Mucosa of gallbladder (tissue), 1 donor: ENCODE data around the gene SOWAHC. TPM values are rescaled to one million over a fixed set of nuclear protein-coding genes. Genes with fewer than 3 reads are reported as not detected.

ENCODE experiments used
- DNase-seq: peaks from one replicate; pipeline ENCODE4 v3.0.0-alpha.2; 2020; ENCODE audit warnings: low spot score
- total RNA-seq: library from RNA; stranded (reverse); gene quantifications from one replicate; pipeline ENCODE4 v1.2.1, GENCODE V29; 2021
- donor health status: DM: no; HTN: no; CAD: no.

Gene SOWAHC
- total RNA-seq, 1 donor from 2014 or later: 19.4 TPM

DNA sequence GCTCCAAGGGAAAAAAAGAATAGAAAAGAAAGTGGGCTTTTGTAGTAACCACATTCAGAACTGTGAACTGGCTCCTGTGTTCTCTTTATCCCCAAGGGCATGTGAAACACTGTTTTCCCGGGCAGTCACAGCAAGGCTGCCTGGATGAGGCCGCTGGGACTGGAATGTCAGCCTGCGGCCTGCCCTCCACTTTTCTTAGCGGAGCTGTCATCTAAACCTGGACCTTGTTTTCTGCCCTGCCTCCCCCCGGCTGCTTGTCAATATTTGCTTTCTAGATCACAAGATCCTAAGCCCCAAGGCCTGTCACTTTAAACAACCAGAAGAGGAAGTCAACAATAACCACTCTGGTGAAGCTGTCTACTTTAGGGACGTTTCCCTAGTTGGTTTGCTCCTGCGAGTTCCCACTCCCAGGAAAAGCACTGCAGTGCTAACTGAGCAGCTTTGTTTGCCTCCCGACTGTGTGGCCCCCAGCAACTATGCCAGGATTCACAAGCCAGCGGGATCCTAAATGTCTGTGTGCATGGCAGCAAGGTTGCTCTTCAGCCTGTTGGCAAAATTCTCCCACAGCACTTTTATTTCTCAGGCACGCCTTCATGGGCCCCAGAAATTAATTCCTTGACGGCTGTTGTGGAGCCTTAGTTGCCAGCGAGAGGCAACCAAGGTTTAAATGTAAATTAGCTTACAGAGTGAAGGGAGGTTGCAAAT lies 30.6 kb downstream of the SOWAHC start:
- DNase-seq: peak; percentile 80

DNA sequence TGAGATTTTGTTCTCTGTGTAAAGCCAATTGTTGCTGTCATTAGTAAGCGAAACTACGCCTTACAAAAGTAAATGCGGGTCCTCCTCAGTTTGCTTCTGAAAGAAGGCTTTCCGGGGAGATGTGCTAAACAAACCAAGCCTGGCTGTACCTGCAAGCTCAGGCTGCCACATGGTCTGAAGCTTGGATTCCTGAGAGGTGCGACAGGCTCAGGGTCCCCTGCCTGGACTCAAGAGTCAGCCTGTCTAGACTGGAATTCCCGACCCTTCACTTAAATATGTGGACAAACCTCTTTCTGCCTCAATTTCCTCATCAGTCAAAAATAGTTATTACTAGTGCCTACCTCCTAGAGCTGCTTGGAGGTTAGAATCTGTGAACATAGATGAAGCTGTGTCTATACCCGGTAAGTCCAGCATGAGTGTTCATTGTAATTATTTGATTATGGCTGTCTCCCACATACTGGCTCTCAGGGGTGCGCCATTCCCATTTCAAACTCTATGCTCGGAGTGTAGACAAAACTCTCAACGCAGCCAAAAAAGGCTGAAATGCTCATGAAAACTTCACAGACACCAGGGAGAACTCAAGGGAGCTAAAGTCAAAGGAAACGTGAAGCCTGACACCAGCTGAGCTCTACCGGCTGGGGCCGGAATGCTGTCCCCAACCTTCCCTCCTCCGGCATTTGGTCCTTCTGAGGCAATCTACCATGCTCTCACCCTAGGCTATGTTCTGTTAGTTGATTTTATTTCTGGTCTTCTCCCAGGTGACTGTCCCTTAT lies 31.4 kb downstream of the SOWAHC start:
- DNase-seq: no peak

DNA sequence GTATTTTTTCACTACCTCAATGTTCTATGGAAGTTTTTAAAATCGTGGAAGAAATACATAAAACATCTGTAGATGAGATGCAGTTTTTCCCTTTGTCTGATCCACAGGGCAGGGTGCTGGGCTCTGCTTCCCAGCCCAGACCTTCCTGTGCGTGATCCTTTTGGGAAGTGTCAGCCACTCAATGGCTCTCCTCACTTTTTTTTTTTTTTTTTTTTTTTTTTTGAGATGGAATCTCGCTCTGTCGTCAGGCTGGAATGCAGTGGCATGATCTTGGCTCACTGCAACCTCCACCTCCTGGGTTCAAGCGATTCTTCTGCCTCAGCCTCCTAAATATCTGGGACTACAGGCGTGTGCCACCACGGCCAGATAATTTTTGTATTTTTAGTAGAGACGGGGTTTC lies 32.8 kb downstream of the SOWAHC start:
- no peak for DNase-seq

DNA sequence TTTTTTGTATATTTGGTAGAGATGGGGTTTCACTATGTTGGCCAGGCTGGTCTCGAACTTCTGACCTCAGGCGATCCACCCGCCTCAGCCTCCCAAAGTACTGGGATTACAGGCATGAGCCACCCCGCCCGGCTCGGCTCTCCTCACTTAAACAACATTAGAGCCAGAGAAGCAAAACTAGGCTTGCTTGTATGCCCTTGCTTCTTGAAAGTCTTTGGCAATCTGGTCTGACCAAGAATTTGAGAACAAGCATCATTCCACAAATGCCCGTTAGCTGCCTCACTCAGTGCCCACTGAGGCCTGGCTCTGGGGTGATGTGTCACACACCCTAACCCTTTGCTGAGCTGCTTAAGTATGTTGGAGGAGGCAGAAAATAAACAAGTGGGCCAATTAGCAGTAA lies 33.5 kb downstream of the SOWAHC start:
- DNase-seq: no peak

DNA sequence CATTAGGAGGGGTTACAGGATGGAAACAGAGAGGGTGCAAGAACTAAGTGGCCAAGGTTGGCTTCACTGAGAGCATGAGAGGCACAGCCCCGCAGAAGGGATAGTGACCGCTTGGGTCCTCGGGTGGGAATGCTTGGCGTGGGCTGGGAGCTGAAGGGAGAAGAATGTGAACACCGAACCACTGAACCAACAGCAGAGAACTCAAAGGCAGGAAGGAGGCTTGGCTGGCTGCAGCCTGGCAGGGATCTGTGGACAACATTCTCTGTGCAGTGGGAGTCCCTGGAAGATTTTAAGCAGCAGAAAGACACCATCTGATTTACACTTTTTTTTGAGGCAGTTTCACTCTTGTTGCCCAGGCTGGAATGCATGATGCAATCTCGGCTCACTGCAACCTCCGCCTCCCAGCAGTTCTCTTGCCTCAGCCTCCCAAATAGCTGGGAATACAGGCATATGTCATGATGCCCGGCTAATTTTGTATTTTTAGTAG lies 33.9 kb downstream of the SOWAHC start:
- no peak for DNase-seq

DNA sequence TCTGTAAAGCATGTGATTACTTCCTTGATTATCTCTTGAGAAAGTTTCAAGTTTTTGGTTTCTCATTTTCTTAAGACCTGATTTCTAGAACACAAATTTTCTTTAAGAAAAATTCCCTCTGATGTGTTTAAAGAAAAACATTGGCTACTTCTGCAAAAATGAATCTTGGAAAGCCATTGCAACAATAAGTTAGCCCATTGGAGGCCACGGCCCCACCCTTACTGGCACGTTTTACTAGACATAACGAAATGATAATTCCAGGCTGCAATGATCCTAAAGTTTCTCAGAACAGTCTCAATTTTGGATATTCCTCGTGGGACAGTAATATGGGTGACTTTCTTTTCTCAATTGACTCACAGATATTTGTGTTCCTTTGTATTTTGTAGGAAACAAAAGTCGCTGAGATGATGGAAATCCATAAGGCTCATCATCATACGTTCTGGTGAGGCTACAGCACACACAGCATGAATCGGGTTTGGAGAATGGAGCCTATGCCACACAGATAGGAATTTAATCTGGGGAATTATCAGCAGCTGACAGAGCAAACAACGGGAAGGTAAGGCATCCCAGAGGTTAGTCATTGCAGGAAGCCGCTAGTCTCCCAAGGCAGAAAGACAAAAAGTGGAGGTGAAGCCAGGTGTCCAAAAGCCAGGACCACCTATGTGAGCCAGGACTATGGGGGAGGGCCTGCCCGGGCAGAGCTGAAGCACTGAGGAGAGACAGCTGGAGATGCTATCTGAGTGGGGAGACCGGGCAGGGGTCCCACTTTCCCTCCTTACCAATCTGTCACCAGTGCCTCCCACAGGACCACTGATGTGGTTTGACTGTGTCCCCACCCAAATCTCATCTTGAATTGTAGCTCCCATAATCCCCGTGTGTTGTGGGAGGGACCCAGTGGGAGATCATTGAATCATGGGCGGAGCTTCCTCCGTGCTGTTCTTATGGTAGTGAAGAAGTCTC lies 35.9 kb downstream of the SOWAHC start:
- no peak for DNase-seq

DNA sequence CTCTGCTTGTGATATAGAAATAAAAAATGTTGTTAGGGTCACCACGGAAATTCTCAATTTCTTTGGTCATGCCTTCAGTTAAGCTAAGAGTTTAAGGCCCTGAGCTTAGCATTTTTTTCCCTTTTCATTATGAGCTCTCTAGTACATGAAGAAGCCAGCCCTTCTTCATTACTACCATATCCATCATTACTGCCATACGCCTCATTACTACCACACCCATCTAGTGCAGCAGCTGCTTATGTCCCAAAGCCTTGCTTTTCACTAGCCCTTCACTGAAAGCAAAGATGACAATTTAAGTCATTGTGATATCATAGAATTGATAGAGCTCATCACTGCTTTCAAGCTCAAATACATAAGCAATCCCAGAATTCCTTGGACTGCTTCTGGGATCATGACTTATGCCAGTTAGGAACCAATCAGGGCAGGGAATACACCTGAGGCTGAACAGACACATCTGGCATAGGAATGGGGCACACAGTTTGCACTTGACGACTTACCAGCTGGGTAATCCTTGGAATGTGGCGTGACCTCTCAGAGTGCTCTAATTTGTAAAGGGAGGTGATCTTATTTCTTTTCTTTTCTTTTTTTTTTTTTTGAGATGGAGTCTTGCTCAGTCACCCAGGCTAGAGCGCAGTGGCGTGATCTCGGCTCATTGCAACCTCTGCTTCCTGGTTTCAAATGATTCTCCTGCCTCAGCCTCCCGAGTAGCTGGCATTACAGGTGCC lies 40.3 kb downstream of the SOWAHC start:
- no peak for DNase-seq

DNA sequence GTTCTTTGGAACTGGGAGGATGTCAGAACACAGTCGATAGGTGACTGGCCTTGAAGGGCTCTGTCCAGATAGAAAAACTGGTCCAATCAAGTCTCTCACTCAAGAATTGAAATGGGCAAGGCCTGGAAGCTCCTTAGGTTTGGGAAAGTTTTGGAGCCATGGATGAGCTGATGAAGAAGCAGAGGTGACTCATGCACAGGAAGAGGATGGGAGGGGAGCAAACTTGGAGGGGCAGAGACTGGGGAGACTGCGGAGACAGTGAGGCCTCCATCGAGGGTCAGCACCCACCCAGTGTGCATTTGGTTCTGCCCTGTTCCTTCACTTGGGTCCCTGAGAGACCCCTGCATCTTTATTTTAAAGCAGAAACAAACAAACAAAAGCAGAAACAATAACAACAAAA lies 41.1 kb downstream of the SOWAHC start:
- no peak for DNase-seq

DNA sequence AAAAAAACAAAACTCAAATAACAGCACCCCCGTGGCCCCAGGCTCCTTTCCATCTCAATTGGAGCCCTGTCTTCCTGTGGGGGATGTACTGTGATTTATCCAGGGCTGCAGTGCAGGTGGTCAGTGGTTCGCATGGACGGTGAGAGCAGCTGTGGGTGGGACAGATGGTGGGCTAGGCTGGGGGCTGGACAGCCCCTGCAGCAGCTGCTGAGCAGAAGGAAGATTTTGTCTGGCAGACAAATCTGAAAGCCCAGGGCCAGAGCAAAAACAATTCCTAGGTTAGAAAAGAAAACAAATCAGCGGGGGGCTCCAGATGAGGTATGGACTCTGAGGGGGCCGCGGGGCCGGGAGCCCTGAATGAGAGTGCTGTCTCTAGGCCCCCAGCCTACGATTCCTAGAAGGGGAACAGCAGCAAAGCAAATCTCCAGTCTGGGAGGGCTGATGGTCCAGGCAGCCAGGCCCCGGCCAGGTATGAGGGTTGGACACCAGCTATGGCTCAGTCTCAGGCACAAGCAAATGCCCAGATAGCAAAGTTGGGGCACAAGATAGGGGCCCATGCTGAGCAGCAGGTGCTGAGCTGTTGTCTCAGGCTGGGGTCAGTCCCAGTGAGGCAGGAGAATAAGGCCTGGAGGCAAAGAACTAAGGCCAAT lies 45.4 kb downstream of the SOWAHC start:
- no peak for DNase-seq

DNA sequence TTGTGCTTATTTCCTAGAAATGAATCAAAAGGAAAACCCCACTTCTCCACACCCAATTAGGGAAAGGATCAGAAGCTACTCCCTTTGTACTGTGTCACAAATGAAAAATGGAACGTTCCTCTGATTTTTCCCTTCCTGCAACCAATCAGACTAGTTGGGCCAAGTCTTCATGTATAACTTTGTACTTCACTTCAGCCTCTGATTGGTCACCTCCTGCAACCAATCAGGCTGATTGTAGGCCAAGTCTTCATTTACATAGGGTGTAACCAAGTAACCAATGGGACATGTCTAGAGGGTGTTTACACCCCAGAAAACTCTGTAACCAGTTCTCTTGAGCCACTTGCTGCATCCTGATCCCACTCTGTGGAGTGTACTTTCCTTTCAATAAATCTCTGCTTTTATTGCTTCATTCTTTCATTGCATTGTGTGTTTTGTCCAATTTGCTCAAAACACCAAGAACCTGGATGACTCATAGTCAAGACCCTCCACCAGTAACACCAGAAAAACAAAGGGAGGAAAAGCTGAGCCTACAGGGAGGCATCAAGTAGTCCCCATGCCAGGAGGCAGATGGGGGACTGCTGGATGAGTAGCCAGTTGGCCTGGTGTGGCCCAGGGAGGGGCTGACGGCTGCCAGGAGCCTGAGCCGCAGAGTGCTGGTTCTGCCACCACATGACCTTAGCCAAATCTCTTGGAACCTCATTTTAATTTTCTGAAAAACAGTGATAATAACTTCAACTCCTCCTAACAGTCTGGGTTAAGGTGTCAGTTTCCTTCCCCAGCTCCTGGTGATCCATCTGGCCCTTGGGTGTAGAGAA lies 46.1 kb downstream of the SOWAHC start:
- no peak for DNase-seq

DNA sequence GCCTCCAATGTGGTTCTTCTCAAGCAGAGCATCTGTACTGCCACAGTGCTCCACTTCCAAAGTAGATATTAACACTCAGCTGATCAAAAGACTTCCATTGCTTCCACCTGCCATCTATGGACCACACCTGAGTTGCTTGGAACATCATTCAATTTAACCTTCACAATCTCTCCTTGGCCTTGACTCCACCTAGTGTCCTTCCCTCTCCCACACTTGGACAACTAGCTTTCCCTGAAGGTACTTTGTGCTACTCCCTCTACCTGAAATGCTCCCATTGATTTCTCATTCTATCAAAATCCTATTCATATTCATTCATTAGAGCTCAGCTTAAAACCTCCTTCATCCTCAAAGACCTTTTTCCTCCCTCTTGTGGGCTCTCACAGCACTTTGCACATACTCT lies 48.7 kb downstream of the SOWAHC start:
- no peak for DNase-seq

DNA sequence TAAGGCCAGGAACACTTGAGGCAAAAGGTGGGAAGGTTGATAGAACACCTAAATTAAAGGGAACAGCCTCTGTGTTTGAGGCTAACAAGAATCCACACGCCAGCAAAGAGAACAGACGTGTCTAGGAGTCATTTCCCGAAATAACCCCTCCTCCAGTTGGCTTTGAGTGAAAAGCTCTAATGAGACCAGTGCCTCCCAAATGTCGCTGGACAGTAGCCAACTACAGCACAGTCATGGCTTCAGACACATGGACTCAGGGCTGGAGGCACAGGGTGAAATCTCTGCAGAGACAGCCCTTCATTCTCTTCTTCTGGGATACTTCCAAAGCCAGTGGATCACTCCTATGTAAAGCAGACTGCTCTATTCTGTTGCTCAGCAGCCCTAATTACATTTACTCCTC lies 49.6 kb downstream of the SOWAHC start:
- DNase-seq: no peak

DNA sequence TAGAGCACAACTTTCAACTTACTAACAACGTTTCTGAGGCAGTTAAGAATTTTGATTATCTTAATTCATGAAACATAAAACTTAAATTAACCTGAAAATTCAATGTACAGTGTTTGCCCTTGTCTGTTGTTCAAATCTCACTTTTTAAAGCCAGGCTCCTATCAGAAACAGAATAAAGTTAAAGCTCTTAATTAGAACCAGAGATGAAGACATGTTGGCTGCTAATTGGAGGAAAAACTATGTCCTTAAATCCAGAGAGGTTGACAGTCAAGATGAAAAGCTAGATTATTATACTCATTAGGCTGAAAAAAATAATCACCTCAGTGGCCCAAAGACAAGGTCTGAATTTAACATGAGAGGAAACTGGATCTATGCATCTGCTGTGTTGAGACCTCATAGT lies 52.3 kb downstream of the SOWAHC start:
- no peak for DNase-seq

Other genes starting within 250 kb of the SOWAHC start
- gene SEPTIN10, start 398 bp upstream of the SOWAHC start, total RNA-seq: 63.1 TPM
- 53.6 TPM for gene RGPD5, start 179.9 kb downstream of the SOWAHC start, total RNA-seq